NB4 (cell line): ENCODE measurements around the gene GOLGA7B.
A peak's percentile ranks its signal among the peaks of the same experiment; 100 is the strongest.

Experiments used
- DNase-seq: peaks from one replicate; pipeline ENCODE4 v3.0.0; 2010; ENCODE audit warnings: low read depth
- H3K4me3 ChIP-seq: one replicate; pipeline ENCODE4 v1.5.1; 2011; ENCODE audit warnings: mild to moderate bottlenecking, low read depth, low read length, moderate library complexity
- CTCF ChIP-seq: IDR thresholded peaks from one replicate; pipeline ENCODE4 v1.5.1; 2012; ENCODE audit warnings: low read depth, low read length
- MAX ChIP-seq: IDR thresholded peaks from 2 replicates; pipeline ENCODE4 v1.6.1; 2011; ENCODE audit warnings: low read depth, low read length
- MYC ChIP-seq: IDR thresholded peaks from 2 replicates; pipeline ENCODE4 v1.6.1; 2011; ENCODE audit warnings: low read depth, low read length
- POLR2A ChIP-seq: IDR thresholded peaks from 2 replicates; pipeline ENCODE4 v1.6.1; 2011; ENCODE audit warnings: mild to moderate bottlenecking; ENCODE audit not compliant: insufficient read length; ENCODE audit errors: extremely low read depth

GOLGA7B gene

DNA sequence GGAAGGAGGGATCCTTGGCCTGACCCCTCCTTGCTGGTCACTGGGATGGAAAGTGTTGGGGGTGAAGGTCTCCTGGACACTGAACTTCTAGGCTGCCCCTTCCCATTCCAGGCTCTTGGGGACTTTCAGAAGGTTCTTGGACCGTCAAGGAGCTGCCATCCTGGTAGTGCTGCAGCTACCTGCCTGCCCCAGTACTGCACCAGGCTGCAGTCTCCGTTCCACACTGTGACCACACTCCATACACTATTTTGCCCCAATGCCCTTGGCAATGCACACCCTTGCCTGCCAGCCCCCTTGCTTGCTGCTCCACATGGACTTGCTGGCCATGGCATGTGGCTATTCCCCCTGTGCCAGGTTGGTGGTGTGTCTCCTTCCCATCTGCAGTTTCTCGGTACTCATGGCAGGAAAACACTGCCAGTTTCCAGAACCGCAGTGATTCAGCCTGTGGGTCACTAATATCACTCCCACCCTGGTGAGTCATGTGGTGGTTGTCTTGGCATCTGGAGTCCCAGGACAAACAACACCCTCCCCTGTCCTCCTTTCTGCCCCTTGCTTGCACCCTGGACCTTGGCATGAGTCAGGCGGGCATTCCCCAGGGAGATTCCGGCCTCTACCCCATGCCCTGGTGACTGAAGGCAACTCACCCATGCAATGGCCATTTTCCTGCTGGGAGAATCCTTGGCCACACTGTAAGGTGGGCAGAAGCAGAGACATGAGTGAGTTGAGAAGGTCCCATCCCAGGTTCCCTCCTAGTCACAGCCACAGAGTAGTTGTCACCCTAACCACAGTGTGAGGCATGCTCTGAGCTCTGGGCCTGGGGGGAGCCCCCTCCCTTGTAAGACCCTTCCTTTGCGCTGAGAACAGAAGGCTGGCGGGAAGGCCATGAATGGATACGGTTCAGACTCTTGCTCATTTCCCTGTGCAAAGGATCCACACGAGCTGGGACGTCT is 32.8 kb downstream of the GOLGA7B start:
- TF ChIP-seq MAX (no peak), MYC (no peak), POLR2A (no peak), CTCF (no peak)
- DNase-seq = peak; percentile 60

DNA sequence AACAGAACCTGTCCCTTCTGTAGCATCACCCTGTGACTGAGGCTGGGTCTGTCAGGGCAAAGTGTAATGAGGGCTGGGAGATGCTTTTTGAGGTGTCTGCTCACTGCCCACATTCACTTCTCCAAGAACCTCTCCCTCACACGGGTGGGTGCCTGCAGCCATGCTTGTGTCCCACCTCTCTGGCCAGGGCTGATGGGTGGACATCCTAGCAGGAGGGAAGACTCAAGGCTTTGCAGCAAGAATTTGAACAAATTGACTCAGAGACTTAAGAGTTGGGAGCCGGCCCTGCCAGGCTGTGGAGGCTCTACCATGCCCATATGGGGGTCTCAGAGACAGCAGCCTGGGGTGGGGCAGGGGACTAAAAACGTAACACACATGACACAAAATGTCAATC is 33.4 kb downstream of the GOLGA7B start:
- DNase-seq = no peak
- no peak overlapping the region for H3K4me3 ChIP-seq
- TF ChIP-seq POLR2A (no peak), MAX (no peak), CTCF (no peak), MYC (no peak)

More for the DNA sequence above, 32.8 kb downstream of the GOLGA7B start:
- no peak overlapping the region for H3K4me3 ChIP-seq

GRCh38 chr10:97886286-97886685 is 36.6 kb downstream of the GOLGA7B start:
- TF ChIP-seq MYC (no peak), MAX (no peak), CTCF (no peak), POLR2A (no peak)
- no peak for DNase-seq

GRCh38 chr10:97887399-97887798 is 37.8 kb downstream of the GOLGA7B start:
- DNase-seq = peak; percentile 29
- no peak for TF ChIP-seq CTCF
- no peak for TF ChIP-seq POLR2A
- TF ChIP-seq MYC = no peak
- no peak for TF ChIP-seq MAX
- no peak overlapping the region for H3K4me3 ChIP-seq

More at GRCh38 chr10:97886286-97886685, 36.6 kb downstream of the GOLGA7B start:
- H3K4me3 ChIP-seq = no peak overlapping the region

DNA sequence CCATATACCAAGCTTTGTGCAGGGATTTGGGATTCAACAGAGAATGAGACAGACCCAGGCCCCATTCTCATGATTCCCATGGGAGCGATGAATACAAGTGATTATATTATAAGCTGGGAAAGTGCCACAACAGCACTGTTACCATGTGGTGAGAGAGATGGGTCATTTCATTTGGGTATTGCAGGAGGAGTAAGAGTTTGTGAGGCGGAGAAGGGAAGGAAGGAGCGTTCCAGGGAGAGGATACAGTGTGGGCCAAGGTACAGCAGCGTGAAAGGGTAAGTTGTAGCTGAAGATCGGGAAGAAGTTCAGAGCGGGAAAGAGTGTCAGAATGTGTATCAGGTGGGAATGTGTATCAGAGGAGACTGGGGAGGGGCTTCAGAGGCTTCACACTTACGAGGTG is 38.5 kb downstream of the GOLGA7B start:
- DNase-seq = no peak
- no peak for TF ChIP-seq POLR2A
- no peak overlapping the region for H3K4me3 ChIP-seq

DNA sequence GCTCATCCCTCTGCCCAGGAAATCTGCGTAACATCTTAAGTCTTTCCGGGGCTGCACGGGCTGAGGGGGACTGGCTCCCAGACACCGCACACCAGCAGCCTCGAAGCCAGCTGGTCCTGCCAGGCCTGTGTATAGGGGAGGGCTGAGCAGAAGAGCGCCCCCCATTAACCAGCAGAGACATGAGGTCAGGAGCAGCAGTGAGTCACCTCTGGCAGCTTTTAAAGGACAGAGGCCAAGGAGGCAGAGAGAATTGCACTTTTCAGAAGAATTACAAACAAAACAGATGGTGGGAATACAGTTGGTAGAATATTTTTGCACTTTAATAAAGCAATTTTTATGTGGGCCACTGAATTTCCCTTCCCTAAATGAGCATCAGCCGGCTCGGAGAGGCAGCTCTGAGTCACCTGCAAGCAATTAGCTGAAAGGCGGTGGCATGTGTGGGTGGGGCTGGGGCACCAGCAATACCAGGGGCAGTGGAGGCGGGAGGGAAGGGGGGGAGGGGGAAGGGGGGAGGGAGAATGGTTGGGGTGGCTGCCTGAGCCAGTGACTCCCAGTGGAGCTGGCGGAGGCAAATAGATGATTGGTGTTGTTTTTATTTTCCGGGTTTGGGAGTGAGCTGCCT is 39.1 kb downstream of the GOLGA7B start:
- TF ChIP-seq CTCF (peak; percentile 15), MAX (no peak)
- DNase-seq = peak; percentile 83
- H3K4me3 ChIP-seq = no peak overlapping the region
